Measurements from ENCODE around the gene AGK. TPM values are rescaled to one million over a fixed set of nuclear protein-coding genes. Genes with fewer than 3 reads are reported as not detected.

AGK gene
- total RNA-seq, 1 experiment from 2014 or later: 35.4 TPM

- intact Hi-C loops (cut with micrococcal nuclease): no loop called here
- H3K27me3 Mint-ChIP-seq (ENCODE audit: insufficient read depth, unreplicated experiment): no peaks in the 10 kb centered on the region
- peak overlapping the region; percentile 72 for H3K27ac Mint-ChIP-seq (ENCODE audit: low read depth, unreplicated experiment)
- TF ChIP-seq, protein P1, sequence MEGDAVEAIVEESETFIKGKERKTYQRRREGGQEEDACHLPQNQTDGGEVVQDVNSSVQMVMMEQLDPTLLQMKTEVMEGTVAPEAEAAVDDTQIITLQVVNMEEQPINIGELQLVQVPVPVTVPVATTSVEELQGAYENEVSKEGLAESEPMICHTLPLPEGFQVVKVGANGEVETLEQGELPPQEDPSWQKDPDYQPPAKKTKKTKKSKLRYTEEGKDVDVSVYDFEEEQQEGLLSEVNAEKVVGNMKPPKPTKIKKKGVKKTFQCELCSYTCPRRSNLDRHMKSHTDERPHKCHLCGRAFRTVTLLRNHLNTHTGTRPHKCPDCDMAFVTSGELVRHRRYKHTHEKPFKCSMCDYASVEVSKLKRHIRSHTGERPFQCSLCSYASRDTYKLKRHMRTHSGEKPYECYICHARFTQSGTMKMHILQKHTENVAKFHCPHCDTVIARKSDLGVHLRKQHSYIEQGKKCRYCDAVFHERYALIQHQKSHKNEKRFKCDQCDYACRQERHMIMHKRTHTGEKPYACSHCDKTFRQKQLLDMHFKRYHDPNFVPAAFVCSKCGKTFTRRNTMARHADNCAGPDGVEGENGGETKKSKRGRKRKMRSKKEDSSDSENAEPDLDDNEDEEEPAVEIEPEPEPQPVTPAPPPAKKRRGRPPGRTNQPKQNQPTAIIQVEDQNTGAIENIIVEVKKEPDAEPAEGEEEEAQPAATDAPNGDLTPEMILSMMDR (IDR thresholded peaks at IDR 0.05; ENCODE audit: unreplicated experiment): no peak
- H3K36me3 Mint-ChIP-seq (ENCODE audit: insufficient read depth, unreplicated experiment): peaks cover 17% of the 10 kb centered on the region
- H3K4me1 Mint-ChIP-seq (ENCODE audit: insufficient read depth, unreplicated experiment): peaks cover 31% of the 10 kb centered on the region
- ChIA-PET CTCF (interaction anchor here (1.0 to 1.1 kb wide), 2 partner anchors 9 to 35 kb away, joined by 3 read pairs; no protein-coding TSS in a partner anchor), POLR2A (interaction anchor here (1.6 kb wide), 1 partner anchor 17 kb away, joined by 3 read pairs; no protein-coding TSS in a partner anchor)
- H3K4me3 Mint-ChIP-seq (ENCODE audit: unreplicated experiment): no peak overlapping the region
- DNase-seq (ENCODE audit: unreplicated experiment): no peak
- no TSS peak for BruUV-seq (replicated peaks)
- H3K9me3 Mint-ChIP-seq (ENCODE audit: unreplicated experiment): no peaks in the 10 kb centered on the region
These were observed 38.9 kb downstream of the AGK start for GRCh38 chr7:141590071-141590470.

DNA sequence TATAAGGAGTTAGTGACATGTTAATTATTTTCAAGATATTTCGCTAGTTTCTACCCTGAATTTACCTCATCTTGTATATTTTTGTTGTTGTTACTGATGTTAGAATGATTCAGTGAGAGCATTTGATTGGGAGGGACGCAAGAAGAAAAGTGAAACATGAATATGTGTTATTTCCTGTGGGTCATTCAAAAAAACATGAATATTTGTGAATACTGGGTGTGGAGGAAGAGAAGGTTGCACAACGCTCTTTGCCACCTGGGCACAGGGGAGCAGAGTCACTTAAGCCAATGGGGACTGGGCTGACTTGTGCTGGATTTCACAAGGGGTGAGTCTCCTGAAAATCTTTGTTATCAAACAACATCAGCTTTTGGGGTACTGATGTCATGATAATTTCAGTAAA is 39.5 kb downstream of the AGK start:
- Mint-ChIP-seq H3K27ac (ENCODE audit: low read depth, unreplicated experiment) (peak overlapping the region; percentile 72), H3K36me3 (ENCODE audit: insufficient read depth, unreplicated experiment) (peaks cover 19% of the 10 kb centered on the region), H3K9me3 (ENCODE audit: unreplicated experiment) (no peaks in the 10 kb centered on the region), H3K4me1 (ENCODE audit: insufficient read depth, unreplicated experiment) (peaks cover 26% of the 10 kb centered on the region), H3K27me3 (ENCODE audit: insufficient read depth, unreplicated experiment) (no peaks in the 10 kb centered on the region), H3K4me3 (ENCODE audit: unreplicated experiment) (peak overlapping the region; percentile 8)
- ChIA-PET CTCF (no interaction called here), POLR2A (interaction anchor here (1.2 to 1.6 kb wide), 2 partner anchors 17 to 576 kb away, joined by 3 read pairs; partner anchors contain the start of gene MRPS33)
- TF ChIP-seq, protein P1 (IDR thresholded peaks at IDR 0.05; ENCODE audit: unreplicated experiment): no peak
- no TSS peak for BruUV-seq (replicated peaks)
- DNase-seq (ENCODE audit: unreplicated experiment): peak; percentile 65
- intact Hi-C loops (cut with micrococcal nuclease): no loop called here

DNA sequence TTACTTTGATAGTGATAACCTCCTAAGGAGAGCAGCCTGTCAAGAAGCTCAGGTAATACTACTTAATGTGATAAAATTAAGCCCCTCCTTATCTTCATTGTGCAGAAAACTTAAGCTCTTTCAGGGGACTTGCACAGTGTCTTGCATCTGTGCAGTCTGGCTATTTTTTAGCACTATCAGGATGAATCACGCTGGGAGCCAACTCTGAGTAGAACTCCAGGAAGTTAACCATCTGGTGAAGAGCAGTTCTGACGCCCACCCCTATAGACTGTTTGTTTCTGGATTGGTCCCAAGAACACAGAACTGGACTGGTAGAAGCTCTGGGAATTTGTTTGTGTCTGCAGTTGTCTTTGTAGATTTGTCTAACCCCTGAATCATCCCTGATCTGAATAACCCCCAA is 41.9 kb downstream of the AGK start:
- Mint-ChIP-seq H3K4me1 (ENCODE audit: insufficient read depth, unreplicated experiment) (peaks cover 10% of the 10 kb centered on the region), H3K9me3 (ENCODE audit: unreplicated experiment) (no peaks in the 10 kb centered on the region), H3K36me3 (ENCODE audit: insufficient read depth, unreplicated experiment) (peaks cover 32% of the 10 kb centered on the region), H3K4me3 (ENCODE audit: unreplicated experiment) (no peak overlapping the region), H3K27ac (ENCODE audit: low read depth, unreplicated experiment) (no peak overlapping the region), H3K27me3 (ENCODE audit: insufficient read depth, unreplicated experiment) (no peaks in the 10 kb centered on the region)
- no peak for DNase-seq (ENCODE audit: unreplicated experiment)
- POLR2A ChIA-PET: interaction anchor here (0.6 kb wide), 1 partner anchor 642 kb away, joined by 3 read pairs; no protein-coding TSS in a partner anchor
- BruUV-seq (replicated peaks): no TSS peak
- CTCF ChIA-PET: interaction anchor here (0.8 to 1.5 kb wide), 4 partner anchors 57 to 168 kb away, joined by 3 to 4 read pairs (median 4); partner anchors contain the start of gene SSBP1
- TF ChIP-seq, protein P1 (IDR thresholded peaks at IDR 0.05; ENCODE audit: unreplicated experiment): no peak
- intact Hi-C loops (cut with micrococcal nuclease): no loop called here

GRCh38 chr7:141597966-141598365 is 46.8 kb downstream of the AGK start:
- intact Hi-C loops (cut with micrococcal nuclease): no loop called here
- no peak overlapping the region for H3K27ac Mint-ChIP-seq (ENCODE audit: low read depth, unreplicated experiment)
- H3K36me3 Mint-ChIP-seq (ENCODE audit: insufficient read depth, unreplicated experiment): peaks cover 49% of the 10 kb centered on the region
- no peak overlapping the region for H3K4me3 Mint-ChIP-seq (ENCODE audit: unreplicated experiment)
- no peaks in the 10 kb centered on the region for H3K4me1 Mint-ChIP-seq (ENCODE audit: insufficient read depth, unreplicated experiment)
- TF ChIP-seq, protein P1 (IDR thresholded peaks at IDR 0.05; ENCODE audit: unreplicated experiment): no peak
- no peaks in the 10 kb centered on the region for H3K9me3 Mint-ChIP-seq (ENCODE audit: unreplicated experiment)
- H3K27me3 Mint-ChIP-seq (ENCODE audit: insufficient read depth, unreplicated experiment): no peaks in the 10 kb centered on the region
- no peak for DNase-seq (ENCODE audit: unreplicated experiment)
- POLR2A ChIA-PET: no interaction called here
- no TSS peak for BruUV-seq (replicated peaks)
- CTCF ChIA-PET: no interaction called here
